Parathyroid adenoma (tissue), 2 donors: ENCODE measurements around the gene POMP.

Source experiments
- H2AFZ ChIP-seq: fragments of 300-600 bp; sonication (generic); one replicate; pipeline ENCODE4 v1.7.0; 2017; ENCODE audit warnings: antibody characterized with exemption, mild to moderate bottlenecking
- H3K27ac ChIP-seq: fragments of 300-600 bp; sonication (generic); one replicate; pipeline ENCODE4 v1.7.0; 2017
- H3K27me3 ChIP-seq: fragments of 300-600 bp; sonication (generic); one replicate; pipeline ENCODE4 v1.7.0; 2017; ENCODE audit warnings: low read length; ENCODE audit not compliant: control insufficient read depth, insufficient read depth
- H3K36me3 ChIP-seq: fragments of 300-600 bp; sonication (generic); one replicate; pipeline ENCODE4 v1.7.0; 2017; ENCODE audit warnings: low read length; ENCODE audit not compliant: control insufficient read depth, insufficient read depth
- H3K4me1 ChIP-seq: fragments of 300-600 bp; sonication (generic); one replicate; pipeline ENCODE4 v1.7.0; 2017; ENCODE audit warnings: control low read depth
- H3K4me2 ChIP-seq: fragments of 300-600 bp; sonication (generic); one replicate; pipeline ENCODE4 v1.7.0; 2017; ENCODE audit warnings: low read length
- H3K4me3 ChIP-seq: fragments of 300-600 bp; sonication (generic); one replicate; pipeline ENCODE4 v1.7.0; 2017; ENCODE audit warnings: low read depth, low read length
- H3K79me2 ChIP-seq: fragments of 300-600 bp; sonication (generic); one replicate; pipeline ENCODE4 v1.7.0; 2017; ENCODE audit warnings: control low read depth
- H3K9ac ChIP-seq: fragments of 300-600 bp; sonication (generic); one replicate; pipeline ENCODE4 v1.7.0; 2017; ENCODE audit warnings: mild to moderate bottlenecking
- H3K9me3 ChIP-seq: fragments of 300-600 bp; sonication (generic); one replicate; pipeline ENCODE4 v1.7.0; 2017; ENCODE audit warnings: low read length; ENCODE audit not compliant: control insufficient read depth
- TF ChIP-seq, protein P1 (sequence below): fragments of 300-600 bp; sonication (generic); IDR thresholded peaks from one replicate; pipeline ENCODE4 v1.7.0; 2017; ENCODE audit warnings: antibody characterized with exemption, mild to moderate bottlenecking
- donor health status: primary hyperparathyroidism.

POMP gene

DNA sequence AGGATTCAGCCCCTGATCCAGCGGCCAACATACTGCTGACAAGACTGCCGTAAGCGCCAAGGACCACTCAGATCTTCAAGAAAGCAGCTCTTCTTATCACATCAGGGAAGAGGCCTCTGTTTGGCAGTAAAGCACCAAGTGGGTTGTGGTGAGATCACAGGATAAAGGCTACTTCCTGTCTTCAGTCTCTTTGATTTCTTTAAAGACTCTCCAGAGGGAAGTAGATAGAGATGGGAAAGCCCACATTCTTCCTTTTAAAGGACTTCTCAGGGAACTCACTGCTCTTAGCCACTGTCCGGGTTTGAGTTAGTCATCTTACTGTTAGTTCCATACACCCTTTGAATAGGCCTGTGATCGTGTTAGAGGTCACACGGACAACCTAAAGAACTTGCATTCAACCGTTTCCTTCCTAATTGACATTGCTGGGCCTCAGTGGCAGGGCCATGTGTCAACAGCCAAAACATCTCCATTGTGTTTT is 47.2 kb upstream of the POMP start:
- Histone ChIP-seq H3K9ac (no peak overlapping the region), H3K9me3 (no peaks in the 10 kb centered on the region), H3K79me2 (no peaks in the 10 kb centered on the region), H3K4me1 (no peaks in the 10 kb centered on the region), H3K27ac (no peak overlapping the region), H3K27me3 (no peaks in the 10 kb centered on the region), H3K36me3 (no peaks in the 10 kb centered on the region), H2AFZ (no peak overlapping the region), H3K4me3 (no peak overlapping the region), H3K4me2 (no peak overlapping the region)
- TF ChIP-seq, protein P1, sequence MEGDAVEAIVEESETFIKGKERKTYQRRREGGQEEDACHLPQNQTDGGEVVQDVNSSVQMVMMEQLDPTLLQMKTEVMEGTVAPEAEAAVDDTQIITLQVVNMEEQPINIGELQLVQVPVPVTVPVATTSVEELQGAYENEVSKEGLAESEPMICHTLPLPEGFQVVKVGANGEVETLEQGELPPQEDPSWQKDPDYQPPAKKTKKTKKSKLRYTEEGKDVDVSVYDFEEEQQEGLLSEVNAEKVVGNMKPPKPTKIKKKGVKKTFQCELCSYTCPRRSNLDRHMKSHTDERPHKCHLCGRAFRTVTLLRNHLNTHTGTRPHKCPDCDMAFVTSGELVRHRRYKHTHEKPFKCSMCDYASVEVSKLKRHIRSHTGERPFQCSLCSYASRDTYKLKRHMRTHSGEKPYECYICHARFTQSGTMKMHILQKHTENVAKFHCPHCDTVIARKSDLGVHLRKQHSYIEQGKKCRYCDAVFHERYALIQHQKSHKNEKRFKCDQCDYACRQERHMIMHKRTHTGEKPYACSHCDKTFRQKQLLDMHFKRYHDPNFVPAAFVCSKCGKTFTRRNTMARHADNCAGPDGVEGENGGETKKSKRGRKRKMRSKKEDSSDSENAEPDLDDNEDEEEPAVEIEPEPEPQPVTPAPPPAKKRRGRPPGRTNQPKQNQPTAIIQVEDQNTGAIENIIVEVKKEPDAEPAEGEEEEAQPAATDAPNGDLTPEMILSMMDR, result no peak

DNA sequence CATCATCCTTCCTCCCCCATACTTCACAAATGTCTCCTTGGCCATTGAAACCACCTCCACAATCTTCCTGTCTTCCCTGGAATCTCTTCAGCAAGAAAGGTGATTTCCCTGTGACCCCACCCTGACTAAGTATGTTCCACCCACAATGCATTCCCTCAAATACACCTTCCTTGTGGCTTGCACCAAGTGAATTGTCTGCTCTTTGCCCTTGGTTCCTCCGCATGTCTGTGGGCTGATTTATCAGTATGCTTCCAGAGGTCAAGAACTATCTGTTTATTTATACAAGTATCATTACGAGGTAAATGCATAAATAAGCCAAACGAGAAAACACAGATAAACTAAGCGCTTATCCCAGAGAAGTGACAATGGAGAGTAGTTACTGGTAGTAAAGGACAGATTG is 45.4 kb upstream of the POMP start:
- TF ChIP-seq, protein P1, result no peak
- Histone ChIP-seq H2AFZ (no peak overlapping the region), H3K27me3 (no peaks in the 10 kb centered on the region), H3K9ac (no peak overlapping the region), H3K4me2 (no peak overlapping the region), H3K36me3 (no peaks in the 10 kb centered on the region), H3K27ac (no peak overlapping the region), H3K4me1 (no peaks in the 10 kb centered on the region), H3K4me3 (no peak overlapping the region), H3K79me2 (no peaks in the 10 kb centered on the region), H3K9me3 (no peaks in the 10 kb centered on the region)

DNA sequence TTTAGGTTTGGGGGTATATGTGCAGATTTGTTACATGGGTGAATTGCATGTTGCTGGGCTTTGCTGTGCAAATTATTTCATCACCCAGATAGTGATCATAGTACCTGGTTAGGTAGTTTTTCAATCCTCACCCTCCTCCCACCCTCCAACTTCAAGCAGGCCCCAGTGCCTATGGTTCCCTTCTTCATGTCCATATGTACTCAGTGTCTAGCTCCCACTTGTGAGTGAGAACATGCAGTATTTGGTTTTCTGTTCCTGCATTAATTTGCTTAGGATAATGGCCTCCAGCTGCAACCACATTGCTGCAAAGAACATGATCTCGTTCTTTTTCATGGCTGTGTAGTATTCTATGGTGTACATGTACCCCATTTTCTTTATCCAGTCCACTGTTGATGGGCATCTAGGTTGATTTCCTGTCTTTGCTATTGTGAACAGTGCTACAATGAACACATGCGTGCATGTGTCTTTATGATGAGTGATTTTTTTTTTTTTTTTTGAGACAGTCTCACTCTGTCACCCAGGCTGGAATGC is 42.9 kb upstream of the POMP start:
- no peak overlapping the region for H3K27ac ChIP-seq
- TF ChIP-seq, protein P1, result no peak
- no peak overlapping the region for H2AFZ ChIP-seq
- H3K4me1 ChIP-seq, result no peaks in the 10 kb centered on the region
- H3K9me3 ChIP-seq, result no peaks in the 10 kb centered on the region
- H3K4me2 ChIP-seq, result no peak overlapping the region
- no peak overlapping the region for H3K4me3 ChIP-seq
- H3K79me2 ChIP-seq, result no peaks in the 10 kb centered on the region
- no peaks in the 10 kb centered on the region for H3K27me3 ChIP-seq
- H3K36me3 ChIP-seq, result no peaks in the 10 kb centered on the region
- no peak overlapping the region for H3K9ac ChIP-seq

DNA sequence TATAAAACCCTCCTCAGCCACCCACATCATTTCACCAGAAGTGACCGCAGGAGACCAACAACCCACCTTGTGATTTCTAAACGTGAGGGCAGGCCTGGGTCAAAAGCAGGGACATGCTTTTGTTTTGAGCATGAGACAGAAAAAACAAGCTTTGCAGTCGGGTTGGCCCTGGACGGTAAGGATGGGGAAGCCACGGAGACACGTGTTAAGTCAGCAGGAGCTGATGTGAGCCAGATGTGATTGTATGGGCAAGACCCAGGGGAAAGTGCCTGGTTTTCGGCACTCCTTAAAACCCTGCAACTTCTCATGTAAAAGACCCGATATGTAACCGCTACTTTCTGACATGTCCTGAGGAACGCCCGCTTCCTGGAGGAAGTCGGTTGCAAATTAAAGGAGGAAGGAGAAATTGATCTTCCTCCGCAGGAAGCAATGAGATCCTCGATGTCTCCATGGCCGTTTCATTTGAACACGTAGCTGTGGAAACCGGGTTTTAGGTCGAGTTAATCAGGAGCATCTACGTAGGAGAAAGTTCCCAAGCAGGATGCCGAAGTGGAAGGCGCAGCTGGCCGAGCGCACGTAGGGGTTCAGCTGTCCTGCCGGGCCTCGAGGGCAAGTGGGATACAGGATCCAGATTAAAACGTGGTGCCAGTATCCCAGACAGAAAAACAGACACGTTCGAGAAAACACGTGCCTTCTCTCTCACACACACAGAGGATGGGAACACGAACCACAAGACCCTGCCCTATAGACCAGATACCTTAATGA is 40.5 kb upstream of the POMP start:
- no peak overlapping the region for H2AFZ ChIP-seq

More for the DNA sequence above, 40.5 kb upstream of the POMP start:
- Histone ChIP-seq H3K79me2 (no peaks in the 10 kb centered on the region), H3K36me3 (no peaks in the 10 kb centered on the region), H3K4me3 (no peak overlapping the region), H3K9me3 (no peaks in the 10 kb centered on the region), H3K27me3 (no peaks in the 10 kb centered on the region), H3K4me2 (no peak overlapping the region), H3K4me1 (no peaks in the 10 kb centered on the region), H3K9ac (no peak overlapping the region), H3K27ac (no peak overlapping the region)
- TF ChIP-seq, protein P1, result no peak
